ENCODE results near the gene DENND6B. TPM values are rescaled to one million over a fixed set of nuclear protein-coding genes. Genes with fewer than 3 reads are reported as not detected.

DENND6B gene
- total and polyA plus RNA-seq, 2 of the 13 experiments (the other 11 are each of a cell fraction or from before 2014, with no cell fraction given): 0.95 to 3.8 TPM

DNA sequence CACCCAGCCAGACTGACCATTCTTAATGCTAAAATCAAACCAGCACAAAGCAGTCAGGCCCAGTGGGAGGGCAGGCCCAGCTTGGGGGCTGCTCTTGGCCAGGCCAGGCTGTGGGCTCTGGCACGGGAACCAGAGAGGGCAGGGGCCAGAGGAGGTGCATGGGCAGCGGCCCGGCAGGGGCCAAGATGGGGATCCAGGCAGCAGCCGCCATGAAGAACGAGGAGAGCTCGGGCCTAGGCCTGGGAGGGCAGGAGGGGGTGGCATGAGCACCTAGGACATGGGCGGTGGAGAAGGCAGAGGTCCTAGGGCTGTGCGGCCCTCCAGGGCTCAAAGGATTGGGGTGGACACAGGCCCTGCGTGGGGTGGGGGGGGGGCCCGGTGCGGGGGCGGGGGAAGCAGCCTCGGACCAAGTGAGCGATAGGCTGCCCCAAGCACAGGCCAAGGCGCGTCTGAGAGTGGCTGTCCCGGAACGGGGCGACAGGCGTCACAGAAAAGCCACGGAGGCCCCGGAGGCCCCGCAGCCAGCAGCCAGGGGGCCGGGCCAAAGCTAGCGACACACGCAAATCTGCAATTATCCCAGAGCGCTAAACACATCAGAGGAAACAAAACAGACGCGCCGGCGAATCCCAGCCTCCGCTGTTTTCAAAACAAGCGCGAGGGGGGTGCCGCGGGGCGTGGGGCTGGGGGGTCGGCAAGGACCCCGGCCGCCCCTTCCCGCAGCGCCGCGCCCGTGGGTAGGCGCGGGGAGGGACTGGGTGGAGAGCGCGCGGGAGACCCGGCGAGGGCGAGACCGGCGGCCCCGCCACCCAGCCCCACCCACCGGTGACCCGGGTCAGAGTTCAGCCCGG, 27.7 kb downstream of the DENND6B start:
- DNase-seq (ENCODE audit: low spot score) (no peak), ATAC-seq (no peak), FAIRE-seq (no peak)
- 94% methylated on average over 45 of the region's 59 CpGs for WGBS (ENCODE audit: low lambda C conversion rate)
- CTCF ChIA-PET (ENCODE audit: low intra/inter-chr PET ratio, low total read pairs): no interaction called here
- Histone ChIP-seq H3K4me1 (ENCODE audit: insufficient read depth, low read length) (peaks cover 86% of the 10 kb centered on the region), H3K27ac (ENCODE audit: extremely low read length, insufficient read depth, low read length) (peak overlapping the region; percentile 68), H3K9ac (ENCODE audit: insufficient read depth, low read depth, low read length) (no peak overlapping the region), H2AFZ (ENCODE audit: low read length) (no peak overlapping the region), H3K9me3 (ENCODE audit: low read length) (no peaks in the 10 kb centered on the region), H3K27me3 (ENCODE audit: control insufficient read depth in 1 of 2, insufficient read depth in 2 of 2, low read length in 2 of 2) (no peaks in the 10 kb centered on the region), H3K79me2 (ENCODE audit: insufficient read depth, low read length) (peaks cover 76% of the 10 kb centered on the region), H4K20me1 (ENCODE audit: insufficient read depth, low read length) (peaks cover 12% of the 10 kb centered on the region; the same call in 1 of the 2 replicates), H3K36me3 (replicated peaks in 1 of 2; ENCODE audit: control insufficient read depth in 1 of 2, insufficient read depth in 2 of 2, low read length in 2 of 2) (no peaks in the 10 kb centered on the region; a peak in 1 of 5 replicates), H3K4me3 (replicated peaks in 1 of 3; ENCODE audit: insufficient read depth in 1 of 3, low read depth in 2 of 3, low read length in 3 of 3) (no peak overlapping the region), H3K4me2 (ENCODE audit: low read depth, low read length) (peak overlapping the region; percentile 7; the same call in 1 of the 2 replicates)
- intact Hi-C loops (cut with micrococcal nuclease; ENCODE audit: unreplicated experiment) (loop anchor here (10.0 kb wide), 1 partner anchor 874 kb away; no protein-coding TSS in a partner anchor), in situ Hi-C loops (cut with HindIII; ENCODE audit: extremely low pct_ligation_motif_present, low pct_unique_long_range_greater_than_20kb) (no loop called here)
- POLR2A ChIA-PET: interaction anchor here (3.2 kb wide), 1 partner anchor 7 kb away, joined by 24 read pairs; the partner anchor contains the start of gene PLXNB2
- TF ChIP-seq ZNF773 (CRISPR knock-in tag; IDR thresholded peaks at IDR 0.05; ENCODE audit: borderline replicate concordance) (no peak), ZC3H4 (CRISPR knock-in tag; IDR thresholded peaks at IDR 0.05; ENCODE audit: borderline replicate concordance) (no peak), ZNF724P (CRISPR knock-in tag; IDR thresholded peaks at IDR 0.05; ENCODE audit: borderline replicate concordance) (no peak), NFIC (IDR thresholded peaks at IDR 0.05; ENCODE audit: low read length) (no peak), HNRNPLL (IDR thresholded peaks at IDR 0.05; ENCODE audit: low read depth, low read length, poor library complexity, severe bottlenecking) (no peak), HMG20A (CRISPR knock-in tag; IDR thresholded peaks at IDR 0.05; ENCODE audit: borderline replicate concordance) (no peak)
- no TSS peak for BruUV-seq (replicated peaks)

DNA sequence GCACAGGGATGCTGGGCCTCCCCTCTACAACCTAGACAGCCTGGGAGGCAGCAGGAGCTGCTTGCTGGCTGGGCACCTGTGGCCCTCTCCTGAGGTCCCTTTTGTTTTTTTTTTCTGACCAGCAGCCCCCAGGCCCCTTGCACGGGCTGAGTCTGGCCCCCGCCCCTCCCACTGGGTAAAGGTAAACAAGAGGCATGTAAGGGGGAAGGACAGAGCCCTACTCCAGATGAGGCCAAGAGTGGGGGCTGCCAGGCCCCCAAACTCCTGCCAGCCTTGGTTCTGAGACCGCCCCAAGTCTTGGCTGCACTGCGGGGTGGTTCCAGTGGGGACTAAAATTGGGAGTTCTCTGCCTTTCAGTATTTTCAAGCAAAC, 28.6 kb downstream of the DENND6B start:
- no peak overlapping the region for H2AFZ ChIP-seq (ENCODE audit: low read length)
- POLR2A ChIA-PET: interaction anchor here (3.2 kb wide), 1 partner anchor 8 kb away, joined by 24 read pairs; the partner anchor contains the start of gene PLXNB2
- CTCF ChIA-PET (ENCODE audit: low intra/inter-chr PET ratio, low total read pairs): no interaction called here
- H3K4me1 ChIP-seq (ENCODE audit: insufficient read depth, low read length): peaks cover 84% of the 10 kb centered on the region
- H3K27me3 ChIP-seq (ENCODE audit: control insufficient read depth in 1 of 2, insufficient read depth in 2 of 2, low read length in 2 of 2): no peaks in the 10 kb centered on the region
- WGBS (ENCODE audit: low lambda C conversion rate): 41% methylated on average over 4 of the region's 4 CpGs
- H3K36me3 ChIP-seq (replicated peaks in 1 of 2; ENCODE audit: control insufficient read depth in 1 of 2, insufficient read depth in 2 of 2, low read length in 2 of 2): no peaks in the 10 kb centered on the region
- in situ Hi-C loops (cut with HindIII; ENCODE audit: extremely low pct_ligation_motif_present, low pct_unique_long_range_greater_than_20kb): no loop called here
- intact Hi-C loops (cut with micrococcal nuclease; ENCODE audit: unreplicated experiment): loop anchor here (10.0 kb wide), 1 partner anchor 873 kb away; no protein-coding TSS in a partner anchor
- peak overlapping the region in 1 of 3 experiments; percentile 54; a peak in 1 of 6 replicates for H3K4me3 ChIP-seq (replicated peaks in 1 of 3; ENCODE audit: insufficient read depth in 1 of 3, low read depth in 2 of 3, low read length in 3 of 3)
- no peaks in the 10 kb centered on the region for H3K9me3 ChIP-seq (ENCODE audit: low read length)
- DNase-seq (ENCODE audit: low spot score): no peak
- peak overlapping the region; percentile 71 for H3K4me2 ChIP-seq (ENCODE audit: low read depth, low read length)
- no TSS peak for BruUV-seq (replicated peaks)
- ATAC-seq: no peak
- H3K27ac ChIP-seq (ENCODE audit: extremely low read length, insufficient read depth, low read length): peak overlapping the region; percentile 68
- peak overlapping the region; percentile 40; the same call in 1 of the 2 replicates for H3K9ac ChIP-seq (ENCODE audit: insufficient read depth, low read depth, low read length)
- FAIRE-seq: no peak
- peaks cover 67% of the 10 kb centered on the region for H3K79me2 ChIP-seq (ENCODE audit: insufficient read depth, low read length)
- H4K20me1 ChIP-seq (ENCODE audit: insufficient read depth, low read length): peaks cover 12% of the 10 kb centered on the region; the same call in 1 of the 2 replicates
- TF ChIP-seq AGO1 (IDR thresholded peaks at IDR 0.05; ENCODE audit: low read depth, low read length, poor library complexity, severe bottlenecking) (no peak), HNRNPL (IDR thresholded peaks at IDR 0.05; ENCODE audit: low read depth, low read length) (0 out of 2 replicates have a peak, but pooled peaks have one; percentile 48), ZNF24 (IDR thresholded peaks at IDR 0.05) (no peak), ZNF878 (CRISPR knock-in tag; IDR thresholded peaks at IDR 0.05) (no peak), SOX6 (IDR thresholded peaks at IDR 0.05) (no peak), SOX6 (CRISPR knock-in tag; IDR thresholded peaks at IDR 0.05) (no peak), ZNF629 (CRISPR knock-in tag; conservative IDR thresholded peaks at IDR 0.05) (no peak)
- TF ChIP-seq, protein P1, sequence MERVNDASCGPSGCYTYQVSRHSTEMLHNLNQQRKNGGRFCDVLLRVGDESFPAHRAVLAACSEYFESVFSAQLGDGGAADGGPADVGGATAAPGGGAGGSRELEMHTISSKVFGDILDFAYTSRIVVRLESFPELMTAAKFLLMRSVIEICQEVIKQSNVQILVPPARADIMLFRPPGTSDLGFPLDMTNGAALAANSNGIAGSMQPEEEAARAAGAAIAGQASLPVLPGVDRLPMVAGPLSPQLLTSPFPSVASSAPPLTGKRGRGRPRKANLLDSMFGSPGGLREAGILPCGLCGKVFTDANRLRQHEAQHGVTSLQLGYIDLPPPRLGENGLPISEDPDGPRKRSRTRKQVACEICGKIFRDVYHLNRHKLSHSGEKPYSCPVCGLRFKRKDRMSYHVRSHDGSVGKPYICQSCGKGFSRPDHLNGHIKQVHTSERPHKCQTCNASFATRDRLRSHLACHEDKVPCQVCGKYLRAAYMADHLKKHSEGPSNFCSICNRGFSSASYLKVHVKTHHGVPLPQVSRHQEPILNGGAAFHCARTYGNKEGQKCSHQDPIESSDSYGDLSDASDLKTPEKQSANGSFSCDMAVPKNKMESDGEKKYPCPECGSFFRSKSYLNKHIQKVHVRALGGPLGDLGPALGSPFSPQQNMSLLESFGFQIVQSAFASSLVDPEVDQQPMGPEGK (CRISPR knock-in tag; IDR thresholded peaks at IDR 0.05): peak; percentile 93
- TF ChIP-seq, protein P2, sequence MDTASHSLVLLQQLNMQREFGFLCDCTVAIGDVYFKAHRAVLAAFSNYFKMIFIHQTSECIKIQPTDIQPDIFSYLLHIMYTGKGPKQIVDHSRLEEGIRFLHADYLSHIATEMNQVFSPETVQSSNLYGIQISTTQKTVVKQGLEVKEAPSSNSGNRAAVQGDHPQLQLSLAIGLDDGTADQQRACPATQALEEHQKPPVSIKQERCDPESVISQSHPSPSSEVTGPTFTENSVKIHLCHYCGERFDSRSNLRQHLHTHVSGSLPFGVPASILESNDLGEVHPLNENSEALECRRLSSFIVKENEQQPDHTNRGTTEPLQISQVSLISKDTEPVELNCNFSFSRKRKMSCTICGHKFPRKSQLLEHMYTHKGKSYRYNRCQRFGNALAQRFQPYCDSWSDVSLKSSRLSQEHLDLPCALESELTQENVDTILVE (CRISPR knock-in tag; IDR thresholded peaks at IDR 0.05): no peak

Measured in HepG2 (cell line).